ENCODE data around the gene ICOS.

- TF ChIP-seq POLR2A (IDR thresholded peaks at IDR 0.05; ENCODE audit: low read depth, low read length) (no peak), RAD21 (IDR thresholded peaks at IDR 0.05; ENCODE audit: low read length) (no peak), RCOR1 (IDR thresholded peaks at IDR 0.05; ENCODE audit: insufficient replicate concordance, low read length) (no peak), USF2 (IDR thresholded peaks at IDR 0.05; ENCODE audit: low read depth, low read length) (no peak), CEBPB (IDR thresholded peaks at IDR 0.05; ENCODE audit: low read depth, low read length) (no peak), BHLHE40 (IDR thresholded peaks at IDR 0.05; ENCODE audit: low read depth, low read length) (no peak), MAFK (IDR thresholded peaks at IDR 0.05; ENCODE audit: low read depth, low read length) (no peak), MXI1 (IDR thresholded peaks at IDR 0.05; ENCODE audit: borderline replicate concordance, low read depth, low read length) (no peak), RFX5 (IDR thresholded peaks at IDR 0.05; ENCODE audit: low read depth, low read length) (no peak), FOS (IDR thresholded peaks at IDR 0.05; ENCODE audit: low read depth, low read length) (no peak), SMC3 (IDR thresholded peaks at IDR 0.05; ENCODE audit: low read depth, low read length) (no peak)
- TF ChIP-seq, protein P1, sequence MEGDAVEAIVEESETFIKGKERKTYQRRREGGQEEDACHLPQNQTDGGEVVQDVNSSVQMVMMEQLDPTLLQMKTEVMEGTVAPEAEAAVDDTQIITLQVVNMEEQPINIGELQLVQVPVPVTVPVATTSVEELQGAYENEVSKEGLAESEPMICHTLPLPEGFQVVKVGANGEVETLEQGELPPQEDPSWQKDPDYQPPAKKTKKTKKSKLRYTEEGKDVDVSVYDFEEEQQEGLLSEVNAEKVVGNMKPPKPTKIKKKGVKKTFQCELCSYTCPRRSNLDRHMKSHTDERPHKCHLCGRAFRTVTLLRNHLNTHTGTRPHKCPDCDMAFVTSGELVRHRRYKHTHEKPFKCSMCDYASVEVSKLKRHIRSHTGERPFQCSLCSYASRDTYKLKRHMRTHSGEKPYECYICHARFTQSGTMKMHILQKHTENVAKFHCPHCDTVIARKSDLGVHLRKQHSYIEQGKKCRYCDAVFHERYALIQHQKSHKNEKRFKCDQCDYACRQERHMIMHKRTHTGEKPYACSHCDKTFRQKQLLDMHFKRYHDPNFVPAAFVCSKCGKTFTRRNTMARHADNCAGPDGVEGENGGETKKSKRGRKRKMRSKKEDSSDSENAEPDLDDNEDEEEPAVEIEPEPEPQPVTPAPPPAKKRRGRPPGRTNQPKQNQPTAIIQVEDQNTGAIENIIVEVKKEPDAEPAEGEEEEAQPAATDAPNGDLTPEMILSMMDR (conservative IDR thresholded peaks at IDR 0.05; ENCODE audit: low read depth, low read length) = no peak
These were observed 22.6 kb upstream of the ICOS start for GRCh38 chr2:203913947-203914346.

Measured in IMR-90 (cell line).